Fibroblast of upper back skin (primary cell): ENCODE measurements around the gene SMAD9.

Experiments used
- DNase-seq: peaks from one replicate; pipeline ENCODE4 v3.0.0-alpha.2; 2013

Gene SMAD9

DNA sequence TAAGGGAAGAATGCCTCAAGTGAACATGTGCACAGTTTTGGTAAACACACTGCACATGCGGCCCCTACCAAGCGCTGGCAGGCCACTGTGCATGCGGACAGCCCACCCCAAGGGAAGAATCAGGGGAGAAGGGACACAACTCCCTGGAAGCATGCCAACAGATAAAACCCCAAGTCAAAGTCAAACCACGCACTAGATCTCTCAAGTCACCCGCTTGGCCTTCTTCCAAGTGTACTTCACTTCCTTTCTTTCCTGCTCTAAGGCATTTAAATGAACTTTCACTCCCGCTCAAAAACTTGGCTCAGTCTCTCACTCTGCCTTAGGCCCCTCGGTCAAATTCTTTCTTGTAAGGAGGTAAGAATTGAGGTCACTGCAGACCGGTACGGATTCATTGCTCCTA lies 105.6 kb downstream of the SMAD9 start:
- no peak for DNase-seq

DNA sequence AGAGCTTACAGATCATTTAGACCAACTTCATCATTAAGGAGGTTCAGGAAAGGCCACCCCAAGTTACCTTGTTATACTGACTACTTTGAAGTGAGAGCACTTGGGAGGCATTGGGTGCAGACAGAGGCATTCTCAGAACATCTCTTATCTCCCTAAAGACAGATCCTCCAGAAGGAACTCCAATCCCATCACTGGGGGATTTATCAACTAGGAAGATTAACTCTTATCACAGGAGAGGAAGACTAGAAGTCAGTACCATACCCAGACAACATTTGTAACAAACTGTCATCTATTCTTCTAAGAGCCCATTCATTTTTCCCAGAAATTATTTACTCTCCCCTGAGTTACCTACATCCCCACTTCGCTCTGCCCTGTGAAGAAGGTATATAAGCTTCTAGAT lies 106.8 kb downstream of the SMAD9 start:
- no peak for DNase-seq

GRCh38 chr13:36807616-36808015 lies 112.4 kb downstream of the SMAD9 start:
- no peak for DNase-seq

GRCh38 chr13:36806102-36806501 lies 113.9 kb downstream of the SMAD9 start:
- no peak for DNase-seq

- DNase-seq, result no peak
These were observed 115.5 kb downstream of the SMAD9 start for GRCh38 chr13:36804588-36804987.

DNA sequence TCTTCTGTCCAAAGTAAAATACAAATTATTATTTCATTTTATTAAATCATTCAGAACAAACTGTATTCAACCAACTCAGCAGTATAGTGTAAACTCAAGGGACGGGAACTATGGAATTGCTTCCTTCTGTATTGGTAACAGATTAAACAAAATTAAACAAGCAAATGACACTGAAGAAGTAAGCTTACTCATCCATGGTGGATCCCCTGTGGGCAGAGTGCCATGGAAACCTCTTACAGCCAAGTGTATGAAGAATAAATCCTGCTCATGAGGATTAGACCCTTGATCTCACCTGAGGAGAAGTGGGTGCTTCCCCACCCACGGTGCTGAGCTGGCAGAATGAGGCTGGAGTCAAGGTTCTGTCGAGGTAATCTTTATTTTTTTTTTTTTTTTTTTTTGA lies 119.0 kb downstream of the SMAD9 start:
- no peak for DNase-seq

GRCh38 chr13:36796052-36796451 lies 124.0 kb downstream of the SMAD9 start:
- no peak for DNase-seq

DNA sequence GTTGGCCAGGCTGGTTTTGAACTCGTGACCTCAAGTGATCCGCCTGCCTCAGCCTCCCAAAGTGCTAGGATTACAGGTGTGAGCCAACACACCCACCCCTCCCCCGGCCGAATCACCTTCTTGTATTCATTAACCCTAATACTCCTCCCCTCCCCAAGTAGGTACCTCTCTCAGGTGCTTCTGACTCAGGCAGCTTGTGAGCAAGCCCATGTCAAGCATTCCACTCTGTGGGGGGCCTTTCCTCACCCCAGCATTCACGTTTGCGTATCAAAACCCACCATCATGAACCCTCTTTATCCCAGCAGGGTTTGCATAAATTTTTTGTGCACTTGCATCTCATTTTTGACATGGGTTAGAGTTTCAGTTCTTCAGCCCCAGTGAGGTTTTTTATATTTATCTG lies 124.6 kb downstream of the SMAD9 start:
- no peak for DNase-seq
